ENCODE results near the gene PLRG1.

PLRG1 gene

DNA sequence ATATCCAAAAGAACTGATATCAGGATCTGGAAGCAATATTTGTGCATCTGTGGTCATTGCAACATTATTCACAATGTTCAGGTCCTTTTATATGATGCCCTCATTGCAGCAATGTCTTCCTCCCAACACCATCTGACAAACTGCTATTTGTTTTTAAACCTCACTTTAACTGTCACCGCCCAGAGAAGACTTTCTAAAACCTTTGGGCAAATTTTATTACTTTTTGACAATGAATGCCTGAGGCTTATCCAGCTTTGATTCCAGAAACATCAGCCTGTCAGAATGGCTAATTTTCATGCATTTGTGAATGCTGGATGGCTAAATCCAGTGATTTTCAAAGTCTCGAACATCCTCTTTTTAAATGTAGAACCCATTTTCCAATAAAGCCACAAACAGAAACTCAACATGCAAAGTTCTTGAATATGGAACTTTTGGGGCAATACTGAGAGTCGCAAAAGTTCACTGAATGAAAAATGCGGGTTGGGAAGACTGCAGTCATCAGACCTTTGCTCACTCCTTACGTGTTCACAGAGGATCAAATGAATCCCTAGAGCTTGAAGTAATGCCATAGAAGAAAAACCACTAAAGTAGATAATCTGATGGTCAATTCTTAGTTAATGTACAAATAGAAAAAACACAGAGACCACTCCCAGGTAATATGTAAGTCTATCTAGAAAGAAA is 23.1 kb upstream of the PLRG1 start:
- no peak for DNase-seq

DNA sequence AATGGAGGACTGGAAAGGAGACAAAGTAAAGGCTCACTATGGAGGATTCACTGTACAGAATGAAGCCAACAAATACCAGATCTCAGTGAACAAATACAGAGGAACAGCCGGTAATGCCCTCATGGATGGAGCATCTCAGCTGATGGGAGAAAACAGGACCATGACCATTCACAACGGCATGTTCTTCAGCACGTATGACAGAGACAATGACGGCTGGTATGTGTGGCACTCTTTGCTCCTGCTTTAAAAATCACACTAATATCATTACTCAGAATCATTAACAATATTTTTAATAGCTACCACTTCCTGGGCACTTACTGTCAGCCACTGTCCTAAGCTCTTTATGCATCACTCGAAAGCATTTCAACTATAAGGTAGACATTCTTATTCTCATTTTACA is 19.4 kb upstream of the PLRG1 start:
- no peak for DNase-seq

DNA sequence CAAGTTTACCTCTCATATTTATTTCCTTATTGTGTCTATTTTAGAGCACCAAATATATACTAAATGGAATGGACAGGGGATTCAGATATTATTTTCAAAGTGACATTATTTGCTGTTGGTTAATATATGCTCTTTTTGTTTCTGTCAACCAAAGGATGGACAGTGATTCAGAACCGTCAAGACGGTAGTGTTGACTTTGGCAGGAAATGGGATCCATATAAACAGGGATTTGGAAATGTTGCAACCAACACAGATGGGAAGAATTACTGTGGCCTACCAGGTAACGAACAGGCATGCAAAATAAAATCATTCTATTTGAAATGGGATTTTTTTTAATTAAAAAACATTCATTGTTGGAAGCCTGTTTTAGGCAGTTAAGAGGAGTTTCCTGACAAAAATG is 18.8 kb upstream of the PLRG1 start:
- no peak for DNase-seq

DNA sequence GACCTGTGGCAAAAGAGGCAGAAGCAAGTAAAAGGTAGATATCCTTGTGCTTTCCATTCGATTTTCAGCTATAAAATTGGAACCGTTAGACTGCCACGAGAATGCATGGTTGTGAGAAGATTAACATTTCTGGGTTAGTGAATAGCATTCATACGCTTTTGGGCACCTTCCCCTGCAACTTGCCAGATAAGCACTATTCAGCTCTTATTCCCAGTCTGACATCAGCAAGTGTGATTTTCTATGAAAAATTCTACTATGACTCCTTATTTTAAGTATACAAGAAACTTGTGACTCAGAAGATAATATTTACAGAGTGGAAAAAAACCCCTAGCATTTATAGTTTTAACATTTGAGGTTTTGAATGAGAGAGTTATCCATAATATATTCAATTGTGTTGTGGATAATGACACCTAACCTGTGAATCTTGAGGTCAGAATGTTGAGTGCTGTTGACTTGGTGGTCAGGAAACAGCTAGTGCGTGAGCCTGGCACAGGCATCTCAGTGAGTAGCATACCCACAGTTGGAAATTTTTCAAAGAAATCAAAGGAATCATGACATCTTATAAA is 16.5 kb upstream of the PLRG1 start:
- DNase-seq, result no peak

DNA sequence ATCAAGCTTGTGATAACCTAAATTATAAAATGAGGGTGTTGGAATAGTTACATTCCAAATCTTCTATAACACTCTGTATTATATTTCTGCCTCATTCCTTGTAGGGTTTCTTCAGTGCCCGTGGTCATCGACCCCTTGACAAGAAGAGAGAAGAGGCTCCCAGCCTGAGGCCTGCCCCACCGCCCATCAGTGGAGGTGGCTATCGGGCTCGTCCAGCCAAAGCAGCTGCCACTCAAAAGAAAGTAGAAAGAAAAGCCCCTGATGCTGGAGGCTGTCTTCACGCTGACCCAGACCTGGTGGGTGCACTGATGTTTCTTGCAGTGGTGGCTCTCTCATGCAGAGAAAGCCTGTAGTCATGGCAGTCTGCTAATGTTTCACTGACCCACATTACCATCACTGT is 15.5 kb upstream of the PLRG1 start:
- DNase-seq, result no peak

DNA sequence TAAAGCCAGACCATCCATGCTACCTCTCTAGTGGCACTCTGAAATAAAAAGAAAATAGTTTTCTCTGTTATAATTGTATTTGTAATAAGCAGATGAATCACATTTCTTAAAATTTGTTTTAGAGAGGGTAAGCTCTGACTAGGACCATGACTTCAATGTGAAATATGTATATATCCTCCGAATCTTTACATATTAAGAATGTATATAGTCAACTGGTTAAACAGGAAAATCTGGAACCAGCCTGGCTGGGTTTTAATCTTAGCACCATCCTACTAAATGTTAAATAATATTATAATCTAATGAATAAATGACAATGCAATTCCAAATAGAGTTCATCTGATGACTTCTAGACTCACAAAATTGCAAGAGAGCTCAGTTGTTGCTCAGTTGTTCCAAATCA is 14.1 kb upstream of the PLRG1 start:
- DNase-seq, result no peak

DNA sequence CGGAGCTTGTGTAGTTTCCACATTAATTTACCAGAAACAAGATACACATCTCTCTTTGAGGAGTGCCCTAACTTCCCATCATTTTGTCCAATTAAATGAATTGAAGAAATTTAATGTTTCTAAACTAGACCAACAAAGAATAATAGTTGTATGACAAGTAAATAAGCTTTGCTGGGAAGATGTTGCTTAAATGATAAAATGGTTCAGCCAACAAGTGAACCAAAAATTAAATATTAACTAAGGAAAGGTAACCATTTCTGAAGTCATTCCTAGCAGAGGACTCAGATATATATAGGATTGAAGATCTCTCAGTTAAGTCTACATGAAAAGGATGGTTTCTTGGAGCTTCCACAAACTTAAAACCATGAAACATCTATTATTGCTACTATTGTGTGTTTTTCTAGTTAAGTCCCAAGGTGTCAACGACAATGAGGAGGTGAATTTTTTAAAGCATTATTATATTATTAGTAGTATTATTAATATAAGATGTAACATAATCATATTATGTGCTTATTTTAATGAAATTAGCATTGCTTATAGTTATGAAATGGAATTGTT is 12.6 kb upstream of the PLRG1 start, which contains the start of gene FGB:
Gene FGB (plus strand): TSS at position 315 of the 558 bp plus-strand sequence. CDS start 8 bp downstream, at position 323.
- DNase-seq, result no peak

DNA sequence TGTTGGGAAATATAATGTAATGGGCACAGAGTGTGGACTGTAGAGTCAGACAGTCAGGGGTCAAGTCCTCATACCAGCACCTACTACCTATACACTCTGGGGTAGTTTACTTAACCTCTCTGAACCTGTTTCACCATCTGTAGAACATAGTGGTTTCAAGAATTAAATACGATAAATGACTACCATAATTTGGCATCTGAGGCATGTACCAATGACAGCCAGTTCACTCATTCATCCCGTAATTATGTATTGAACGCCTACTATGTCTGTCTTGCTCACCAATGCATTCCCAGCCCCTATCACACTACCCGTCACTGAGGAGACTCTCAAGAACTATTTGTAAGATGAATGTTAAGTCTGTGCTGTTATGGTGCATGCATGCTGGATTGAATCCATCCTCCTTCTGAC is 10.6 kb upstream of the PLRG1 start:
- DNase-seq, result no peak

DNA sequence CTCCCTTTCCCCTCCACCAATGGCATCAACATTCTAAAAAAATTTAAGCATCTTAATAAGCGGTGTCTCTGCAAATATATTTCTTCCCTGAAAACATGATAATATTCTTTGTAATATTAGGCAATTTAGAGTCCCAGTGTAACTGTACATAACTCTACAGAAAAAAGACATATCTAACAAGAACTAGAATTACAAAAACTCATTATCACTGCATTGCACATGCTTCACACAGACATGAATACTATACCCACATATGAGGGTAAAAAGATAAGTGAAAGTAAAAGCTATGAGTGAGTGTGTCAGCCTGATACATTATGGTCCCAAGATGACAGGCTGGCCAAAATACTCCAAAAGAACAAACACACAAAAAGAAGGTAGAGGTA is 10.2 kb upstream of the PLRG1 start:
- DNase-seq, result no peak

DNA sequence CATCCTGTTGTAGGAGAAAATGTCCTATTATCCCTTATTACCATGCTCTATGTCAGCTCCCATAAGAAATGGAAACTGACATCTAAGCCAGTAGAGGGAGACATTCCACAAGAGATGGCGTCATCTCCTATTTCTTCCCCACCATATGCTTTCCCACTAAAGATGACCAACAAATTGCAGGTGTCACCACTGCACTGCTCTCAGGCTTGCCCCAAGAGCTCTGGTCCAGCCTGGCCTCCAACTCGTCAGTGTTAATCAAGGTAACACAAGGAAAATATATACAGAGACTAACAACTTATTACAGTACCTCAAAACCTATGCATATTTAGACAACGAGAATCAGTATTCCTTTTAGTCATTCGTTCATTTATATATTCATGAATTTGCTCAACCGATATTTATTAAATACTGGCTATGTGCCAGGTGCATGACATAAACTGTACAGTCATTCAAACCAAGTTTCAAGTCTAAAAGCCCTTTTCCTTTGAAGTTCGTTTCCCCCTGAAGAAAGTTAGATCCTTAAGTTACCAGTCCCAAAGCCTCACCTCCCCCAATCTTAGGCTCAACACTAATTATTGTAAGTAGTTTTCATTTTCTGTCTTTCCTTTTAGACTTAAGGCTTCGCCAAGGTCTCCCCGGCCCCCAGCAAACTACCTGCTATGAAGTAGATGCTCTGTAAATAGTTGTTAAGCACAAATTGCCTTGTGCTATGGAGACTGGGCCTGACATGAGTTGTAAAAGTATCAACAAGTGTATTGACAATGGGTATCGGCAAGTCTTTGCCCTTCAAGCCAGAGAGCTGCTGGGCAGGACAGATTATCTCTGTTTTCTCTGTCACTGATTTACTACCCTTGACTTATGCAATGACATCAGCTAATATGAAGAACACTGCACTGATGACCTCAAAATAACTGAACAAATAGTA is 9.6 kb upstream of the PLRG1 start:
- DNase-seq, result no peak

DNA sequence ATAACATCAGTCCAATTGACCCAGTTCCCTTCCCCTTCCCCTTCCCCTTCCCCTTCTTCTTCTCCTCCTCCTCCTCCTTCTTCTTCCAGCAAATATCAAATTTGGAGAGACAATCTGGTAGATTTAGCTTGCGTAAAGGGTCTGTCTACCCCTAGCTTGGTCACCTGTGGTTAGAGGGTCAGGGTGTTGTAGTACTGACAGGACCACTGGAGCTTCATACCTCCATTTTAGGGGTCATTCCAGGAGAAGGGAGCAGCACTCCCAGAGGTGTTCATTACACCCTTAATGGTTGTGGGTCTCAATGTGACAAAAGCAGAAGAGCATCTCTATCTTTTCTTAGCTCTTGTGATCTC is 8.9 kb upstream of the PLRG1 start:
- DNase-seq, result no peak

DNA sequence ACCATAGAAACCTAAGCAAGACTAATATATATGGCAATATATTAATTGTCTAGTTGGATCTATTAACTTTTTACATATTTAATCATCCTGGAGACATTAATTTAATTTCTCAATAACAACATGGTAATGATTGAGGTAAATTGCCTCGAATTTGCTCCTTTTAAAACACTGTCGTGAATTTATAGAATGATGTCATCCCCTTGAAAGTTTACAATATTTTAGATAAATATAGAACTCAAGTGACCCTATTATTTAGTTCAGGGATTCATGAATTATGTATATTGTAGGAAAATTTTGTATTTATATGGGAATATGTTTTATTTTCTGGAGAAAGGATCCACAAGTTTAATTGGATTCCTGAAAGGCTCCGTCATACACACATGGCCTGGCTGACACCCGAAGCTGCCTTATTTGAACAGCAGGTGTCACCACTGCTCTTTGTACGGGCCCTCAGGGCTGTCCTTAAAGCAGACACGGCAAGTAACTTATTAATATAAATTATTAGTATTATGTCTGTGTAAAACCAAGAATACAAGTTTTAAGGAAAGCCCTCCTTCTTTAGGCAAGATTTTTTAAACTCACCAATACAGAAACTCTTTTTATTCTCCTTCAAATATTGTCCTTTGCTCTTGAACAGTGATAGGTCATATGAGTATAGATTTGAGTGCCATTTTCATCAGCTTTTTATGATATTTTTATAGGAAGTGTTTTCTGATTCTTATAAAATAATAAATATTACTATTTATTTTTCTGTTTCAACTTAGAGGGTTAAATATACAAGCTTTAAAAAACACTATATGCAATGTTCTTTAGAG is 1.9 kb upstream of the PLRG1 start:
- peak; percentile 69 for DNase-seq

DNA sequence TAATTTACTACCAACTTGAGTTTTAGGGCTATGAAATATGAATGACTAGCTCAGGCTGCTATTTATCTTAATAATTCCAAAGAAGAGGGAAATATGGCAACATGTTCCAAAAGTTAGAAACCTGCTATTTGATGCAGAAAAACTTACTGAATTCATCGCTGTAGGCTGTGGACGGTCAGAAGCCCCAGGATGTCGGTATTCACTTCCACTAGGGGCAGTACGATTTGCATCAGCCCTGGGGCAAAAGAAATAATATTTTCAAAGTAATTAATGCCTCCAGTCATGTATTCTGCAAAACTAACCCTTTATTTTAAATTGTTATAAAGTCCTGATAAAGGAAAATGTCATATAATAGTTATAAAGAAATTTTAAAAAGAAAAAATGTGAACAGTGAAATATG is 4.5 kb downstream of the PLRG1 start:
- no peak for DNase-seq

DNA sequence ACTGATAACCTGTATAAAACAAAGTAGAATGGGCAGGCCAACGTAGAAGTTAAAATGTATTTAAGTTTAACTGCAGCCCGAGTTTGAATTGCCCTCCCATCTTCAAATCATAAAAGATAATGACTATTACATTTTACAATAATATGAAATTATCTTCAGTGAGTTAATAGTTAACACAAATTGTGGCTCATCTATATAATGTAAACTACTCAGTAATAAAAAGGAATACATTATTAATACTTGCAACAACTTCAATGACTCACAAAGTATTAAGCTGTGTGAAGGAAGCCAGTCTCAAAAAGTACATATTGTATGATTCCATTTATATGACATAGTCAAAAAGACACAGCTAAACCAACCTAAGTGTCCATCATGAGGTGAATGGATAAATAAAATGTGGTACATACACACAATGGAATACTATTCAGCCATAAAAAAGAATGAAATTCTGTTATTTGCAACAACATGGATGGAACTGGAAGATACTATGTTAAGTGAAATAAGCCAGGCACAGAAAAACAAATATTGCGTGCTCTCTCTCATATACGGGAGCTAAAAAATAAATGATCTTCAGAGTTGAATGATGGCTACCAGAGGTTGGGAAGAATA is 7.8 kb downstream of the PLRG1 start:
- DNase-seq, result no peak

DNA sequence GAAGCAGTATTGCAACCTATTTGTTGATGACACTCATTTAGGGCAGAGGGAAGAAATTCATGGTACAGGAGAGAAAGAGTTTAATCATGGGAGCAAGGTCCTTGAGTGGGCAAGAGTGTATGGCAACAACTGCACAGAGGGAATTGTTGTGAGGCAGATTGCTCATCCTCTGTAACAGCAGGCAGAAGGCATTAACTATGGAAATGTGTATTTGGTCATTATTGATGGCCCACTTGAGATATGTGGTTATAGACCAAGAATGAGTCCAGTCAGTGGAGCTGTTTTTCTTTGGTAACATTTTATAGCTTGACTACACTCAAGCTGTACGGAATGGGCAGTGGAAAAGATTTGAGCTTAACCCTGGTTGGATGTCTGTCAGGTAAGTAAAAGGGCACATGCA is 15.9 kb downstream of the PLRG1 start:
- DNase-seq, result no peak

DNA sequence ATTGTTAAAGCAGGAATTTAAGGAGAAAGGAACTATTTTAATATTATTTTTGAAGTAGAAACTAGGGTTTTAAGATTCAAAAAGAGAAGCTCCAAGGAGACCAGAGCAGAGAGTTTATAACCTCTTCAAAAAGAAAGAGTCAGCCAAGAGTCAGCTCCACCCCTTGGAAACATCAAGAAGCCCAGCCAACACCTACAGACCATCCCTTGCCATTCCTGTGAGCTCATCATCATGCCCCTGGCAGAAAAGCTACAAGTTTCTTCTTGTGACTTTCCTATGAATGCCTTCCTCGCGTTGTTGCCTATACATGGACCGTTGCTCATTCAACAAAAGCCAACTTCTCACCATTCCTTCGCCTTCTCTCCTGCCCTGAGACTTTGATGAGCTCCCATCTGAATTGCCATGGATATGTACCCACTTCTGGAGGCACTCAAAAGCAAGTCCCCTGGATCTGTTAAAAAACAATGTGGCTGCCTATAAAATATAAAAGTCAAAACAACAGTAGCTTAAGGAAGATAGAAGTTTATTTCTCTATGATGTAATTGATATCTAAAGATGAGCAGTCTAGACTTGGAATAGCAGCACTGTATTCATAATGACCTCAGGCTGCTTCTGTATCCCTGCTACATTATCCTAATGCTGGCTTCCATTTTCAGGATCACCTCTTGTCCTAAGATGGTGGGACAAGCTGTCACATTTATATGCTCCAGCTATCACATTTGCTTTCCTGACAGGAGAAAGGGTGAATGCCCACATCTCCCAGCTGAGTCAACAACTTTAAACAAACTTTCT is 20.3 kb downstream of the PLRG1 start:
- no peak for DNase-seq

DNA sequence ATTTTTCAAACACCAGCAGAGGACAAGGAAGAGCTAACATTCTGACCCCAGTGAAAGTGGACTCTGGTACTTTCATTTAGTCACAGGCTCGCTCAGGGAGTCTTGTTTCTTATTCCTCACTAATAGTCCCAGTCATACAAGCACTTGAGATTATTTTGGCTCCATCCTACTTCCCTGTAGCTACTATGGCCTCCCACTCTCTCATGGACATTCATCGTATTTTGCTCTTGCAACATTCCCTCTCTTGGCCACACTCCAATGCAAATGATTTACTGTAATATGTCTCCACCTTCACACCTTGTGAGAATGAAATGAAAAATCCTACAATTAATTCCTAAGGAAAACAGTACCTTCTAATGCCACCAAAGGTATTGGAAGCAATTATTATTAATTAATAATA is 21.3 kb downstream of the PLRG1 start:
- no peak for DNase-seq

DNA sequence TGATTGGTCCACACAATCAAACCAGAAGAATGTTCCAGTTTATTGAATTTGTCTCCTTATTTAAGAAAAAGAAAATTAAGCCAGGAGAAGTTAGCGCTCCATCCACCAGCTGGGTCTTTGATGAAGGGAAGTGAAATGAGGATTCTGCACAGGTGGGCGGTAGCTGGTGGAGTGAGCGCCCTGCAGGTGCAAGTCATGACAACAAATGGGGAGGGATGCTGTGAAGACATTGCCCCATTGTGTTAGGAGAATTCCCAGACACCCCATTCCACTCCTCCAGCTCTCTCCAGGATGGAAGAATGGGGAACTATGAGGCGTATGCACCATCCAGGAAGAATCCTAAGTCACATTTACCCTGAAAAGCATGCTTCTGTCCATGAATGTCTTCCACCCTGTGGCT is 22.9 kb downstream of the PLRG1 start:
- DNase-seq, result no peak

DNA sequence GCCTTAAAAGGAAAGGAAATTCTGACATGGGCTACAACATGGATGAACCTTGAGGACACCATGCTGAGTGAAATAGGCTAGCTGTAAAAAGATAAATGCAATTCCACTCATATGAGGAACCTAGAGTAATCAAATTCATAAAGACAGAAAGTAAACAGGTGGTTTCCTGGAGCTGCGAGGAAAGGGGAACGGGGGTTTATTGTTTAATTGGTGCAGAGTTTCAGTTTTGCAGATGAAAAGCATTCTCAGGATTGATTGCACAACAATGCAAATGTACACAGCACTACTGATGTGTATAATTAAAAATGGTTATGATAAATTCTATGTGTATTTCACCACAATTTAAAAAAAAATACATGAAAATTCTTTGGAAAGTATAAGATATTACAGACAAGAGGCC is 24.0 kb downstream of the PLRG1 start:
- DNase-seq, result no peak

DNA sequence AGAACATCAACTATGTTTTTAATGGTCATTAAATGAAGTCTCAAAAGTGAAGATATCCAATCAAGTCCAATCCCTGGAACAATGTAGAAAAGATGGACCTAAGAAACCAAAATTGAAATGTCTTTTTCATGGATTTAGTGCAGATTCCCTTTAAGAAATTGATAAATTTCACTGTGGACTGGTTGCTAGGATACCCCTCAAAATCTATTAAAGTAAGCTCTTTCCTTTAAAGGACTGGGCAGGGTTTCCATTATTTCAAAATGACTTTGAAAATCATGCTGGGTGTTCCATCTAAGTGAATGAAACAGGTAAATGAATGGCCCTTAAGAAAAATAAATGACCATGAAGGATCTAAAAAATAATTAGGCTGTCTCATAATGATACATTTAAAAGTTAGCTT is 28.6 kb downstream of the PLRG1 start:
- no peak for DNase-seq

DNA sequence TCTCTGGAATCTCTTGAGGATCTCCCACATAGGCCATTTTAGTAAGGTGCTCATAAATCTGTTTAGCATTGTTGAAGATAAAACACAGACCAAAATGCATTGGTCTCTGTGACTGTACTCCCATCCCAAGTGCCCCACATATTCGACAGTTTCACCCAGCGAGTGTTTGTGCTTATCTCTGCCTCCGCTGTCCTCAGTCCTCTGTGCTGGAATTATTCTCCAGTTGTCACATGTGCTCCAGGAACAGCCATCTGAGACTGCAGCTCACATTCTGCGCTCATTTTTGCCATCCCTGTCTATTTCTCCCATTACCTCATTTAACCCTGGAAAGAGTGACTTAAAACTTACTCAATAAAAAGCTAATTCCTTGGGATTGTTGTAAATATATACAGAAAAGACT is 31.0 kb downstream of the PLRG1 start:
- DNase-seq, result no peak

DNA sequence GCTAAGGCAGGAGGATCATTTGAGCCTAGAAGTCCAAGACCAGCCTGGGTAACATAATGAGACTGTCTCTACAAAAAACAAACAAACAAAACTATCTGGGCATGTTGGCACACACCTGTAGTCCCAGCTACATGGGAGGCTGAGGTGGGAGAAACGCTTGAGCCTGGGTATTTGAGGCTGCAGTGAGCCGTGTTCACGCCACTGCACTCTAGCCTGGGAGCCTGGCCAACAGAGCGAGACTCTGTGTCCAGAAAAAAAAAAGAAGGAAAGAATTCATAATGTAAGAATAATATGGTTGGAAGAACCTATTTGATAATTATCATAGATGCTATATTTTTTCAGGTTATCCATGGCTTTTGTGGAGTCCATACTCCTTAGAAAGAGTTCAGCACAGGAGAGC is 32.6 kb downstream of the PLRG1 start:
- no peak for DNase-seq

Data from activated T-cell treated with anti-CD3 and anti-CD28 coated beads, Interleukin-2, amount 50 U/mL, for 1 hour (primary cell).